ENCODE results near the gene SERHL2. TPM values are rescaled to one million over a fixed set of nuclear protein-coding genes. Genes with fewer than 3 reads are reported as not detected.

SERHL2 gene
- total and polyA plus RNA-seq, 2 donors (not counting 3 experiments of a cell fraction or from before 2014, with no cell fraction given), result 0.80 to 2.0 TPM

- POLR2A ChIA-PET, result no interaction called here
- intact Hi-C loops (cut with micrococcal nuclease) (no loop called here), dilution Hi-C loops (cut with MboI; ENCODE audit: extremely low pct_ligation_motif_present, low sequenced_read_pairs) (no loop called here)
- CTCF ChIA-PET, result no interaction called here
- Histone ChIP-seq H4K20me1 (replicated peaks; ENCODE audit: control insufficient read depth, extremely low read depth, insufficient read depth, low read length) (no peaks in the 10 kb centered on the region), H3K27ac (ENCODE audit: insufficient read depth, low read depth, low read length) (no peak overlapping the region), H3K27me3 (ENCODE audit: control insufficient read depth in 2 of 2, insufficient read depth in 2 of 2, low read length in 2 of 2) (peaks cover 0 to 9% of the 10 kb centered on the region in 2 experiments), H3K9me3 (replicated peaks; ENCODE audit: control insufficient read depth, insufficient read depth, low read length) (no peaks in the 10 kb centered on the region), H2AFZ (ENCODE audit: low read depth, low read length) (no peak overlapping the region), H3K4me2 (ENCODE audit: insufficient read depth, low read length) (no peak overlapping the region), H3K4me3 (replicated peaks in 1 of 3; ENCODE audit: insufficient read depth in 1 of 3, low read depth in 1 of 3, low read length in 3 of 3) (no peak overlapping the region), H3K9me1 (replicated peaks; ENCODE audit: control insufficient read depth, extremely low read depth, insufficient read depth, low read length) (no peaks in the 10 kb centered on the region), H3K36me3 (ENCODE audit: control insufficient read depth in 2 of 2, extremely low read depth in 1 of 2, insufficient read depth in 2 of 2, low read length in 2 of 2) (no peaks in the 10 kb centered on the region), H3K4me1 (ENCODE audit: control insufficient read depth, extremely low read depth, insufficient read depth, low read length) (no peaks in the 10 kb centered on the region), H3K79me2 (ENCODE audit: control insufficient read depth, insufficient read depth, low read length) (no peaks in the 10 kb centered on the region), H3K9ac (replicated peaks; ENCODE audit: extremely low read depth, insufficient read depth, low read length) (no peak overlapping the region)
- no TSS peak for BruUV-seq (replicated peaks)
- FAIRE-seq, result no peak
- DNase-seq (ENCODE audit: low read depth, low spot score), result no peak
- TF ChIP-seq EZH2 (IDR thresholded peaks at IDR 0.05; ENCODE audit: borderline replicate concordance, low read depth, low read length, severe bottlenecking), result no peak
- no peak for TF ChIP-seq CTCF (IDR thresholded peaks at IDR 0.05; ENCODE audit: extremely low read depth in 1 of 2, insufficient read depth in 1 of 2, low read depth in 1 of 2, low read length in 2 of 2)
- no peak for TF ChIP-seq MYC (IDR thresholded peaks at IDR 0.05; ENCODE audit: low read depth, low read length)
- TF ChIP-seq FOS (IDR thresholded peaks at IDR 0.05; ENCODE audit: borderline replicate concordance, insufficient read depth, low read length), result no peak
- TF ChIP-seq MAX (IDR thresholded peaks at IDR 0.05; ENCODE audit: insufficient read depth, insufficient read length), result no peak
- no peak for TF ChIP-seq JUN (IDR thresholded peaks at IDR 0.05; ENCODE audit: borderline replicate concordance, insufficient read depth, insufficient read length, low read depth)
- no peak for TF ChIP-seq POLR2A (IDR thresholded peaks at IDR 0.05; ENCODE audit: low read depth, low read length)
- no peak for TF ChIP-seq POLR2AphosphoS5 (IDR thresholded peaks at IDR 0.05; ENCODE audit: insufficient read depth, low read depth, low read length)
- TF ChIP-seq GATA2 (IDR thresholded peaks at IDR 0.05; ENCODE audit: insufficient read depth, insufficient read length, low read depth, low read length), result no peak
These were observed 5.0 kb upstream of the SERHL2 start for GRCh38 chr22:42548597-42549330.

All from endothelial cell of umbilical vein (primary cell).